GM12878 (cell line): ENCODE measurements around the gene FKBP14. TPM values are rescaled to one million over a fixed set of nuclear protein-coding genes. Genes with fewer than 3 reads are reported as not detected.

ENCODE experiments used
- ATAC-seq: fragments of 200-7000 bp; cut with Tn5 transposase; 3 replicates; pipeline ENCODE4 v1.9.1; 2020; ENCODE audit warnings: mild to moderate bottlenecking, moderate library complexity
- BruUV-seq: library from RNA; stranded (reverse); fragments of 400-500 nt; replicated peaks from 2 replicates; lab custom pipeline; 2021; lab: Mats Ljungman, UMichigan
- CTCF ChIA-PET: fragments of 300-600 bp; sonication (Branson Sonifier 250); formaldehyde crosslinking; extraction: SDS; loops from one replicate; lab custom pipeline; 2021; ENCODE audit warnings: inconsistent platforms; lab: Yijun Ruan, JAX
- POLR2A ChIA-PET: fragments of 350-600 bp; formaldehyde crosslinking; extraction: SDS; loops from one replicate; lab custom pipeline; 2021; ENCODE audit warnings: inconsistent platforms; lab: Charles Lee
- RAD21 ChIA-PET: fragments of 300-600 bp; sonication (Branson Sonifier 250); formaldehyde crosslinking; loops from one replicate; lab custom pipeline; 2023; ENCODE audit warnings: antibody characterized with exemption; ENCODE audit not compliant: unreplicated experiment; lab: Charles Lee
- SMC1A ChIA-PET: fragments of 300-600 bp; sonication (Branson Sonifier 250); formaldehyde crosslinking; loops from one replicate; lab custom pipeline; 2023; ENCODE audit not compliant: unreplicated experiment, uncharacterized antibody; lab: Charles Lee
- DNase-seq: peaks from one replicate; pipeline ENCODE4 v3.0.0-alpha.2; 2011; ENCODE audit warnings: low read depth, low spot score
- FAIRE-seq: peaks from 3 replicates; lab custom pipeline; 2011; peaks lifted over from hg19 to GRCh38; lab: Jason Lieb, UNC
- H2AFZ ChIP-seq: 2 replicates; pipeline ENCODE4 v1.6.0; 2011; ENCODE audit warnings: low read depth, low read length, control low read depth; ENCODE audit not compliant: control insufficient read depth
- H3K27ac ChIP-seq: 2 replicates; pipeline ENCODE4 v1.5.1; 2011; ENCODE audit warnings: control low read depth; ENCODE audit not compliant: control insufficient read depth, insufficient read depth
- H3K27me3 ChIP-seq, 2 experiments: replicated peaks in 1 of 2; 2 replicates each; pipeline versions ENCODE4 v1.6.0 to v1.6.1; 2011; ENCODE audit warnings: low read length in 1 of 2; ENCODE audit not compliant: control insufficient read depth in 2 of 2, insufficient read depth in 2 of 2
- H3K36me3 ChIP-seq, 2 experiments: 2 replicates each; pipeline ENCODE4 v1.5.1; 2011; ENCODE audit warnings: low read length in 1 of 2; ENCODE audit not compliant: control insufficient read depth in 2 of 2, insufficient read depth in 2 of 2
- H3K4me1 ChIP-seq: 2 replicates; pipeline ENCODE4 v1.6.1; 2011; ENCODE audit warnings: mild to moderate bottlenecking, low read length, moderate library complexity, mixed read lengths; ENCODE audit not compliant: control insufficient read depth, insufficient read depth
- H3K4me2 ChIP-seq: 2 replicates; pipeline ENCODE4 v1.6.0; 2011; ENCODE audit warnings: control low read depth; ENCODE audit not compliant: control insufficient read depth, insufficient read depth
- H3K4me3 ChIP-seq: fragments of 200-600 bp; sonication (generic); 2 replicates; pipeline ENCODE4 v1.5.1; 2016
- H3K79me2 ChIP-seq: 2 replicates; pipeline ENCODE4 v1.6.0; 2011; ENCODE audit warnings: low read length; ENCODE audit not compliant: control insufficient read depth, insufficient read depth
- H3K9ac ChIP-seq: 2 replicates; pipeline ENCODE4 v1.8.0; 2011; ENCODE audit warnings: low read length, control low read depth, mixed read lengths; ENCODE audit not compliant: control insufficient read depth, insufficient read depth
- H3K9me3 ChIP-seq: replicated peaks from 3 replicates; pipeline ENCODE4 v1.5.1; 2011; ENCODE audit warnings: mild to moderate bottlenecking, low read length; ENCODE audit not compliant: control insufficient read depth, insufficient read depth
- H4K20me1 ChIP-seq: 2 replicates; pipeline ENCODE4 v1.6.0; 2011; ENCODE audit not compliant: control insufficient read depth, insufficient read depth
- BCLAF1 ChIP-seq: fragments of 450-650 bp; IDR thresholded peaks from 2 replicates; pipeline ENCODE4 v1.6.1; 2017; ENCODE audit warnings: antibody characterized with exemption, mild to moderate bottlenecking, moderate library complexity
- BMI1 ChIP-seq: fragments of 450-650 bp; IDR thresholded peaks from 2 replicates; pipeline ENCODE4 v1.6.1; 2016; ENCODE audit warnings: mild to moderate bottlenecking, moderate library complexity, borderline replicate concordance
- CBX3 ChIP-seq: fragments of 200-600 bp; sonication (generic); IDR thresholded peaks from 2 replicates; pipeline ENCODE4 v1.6.1; 2016; ENCODE audit warnings: low read depth, borderline replicate concordance
- LARP7 ChIP-seq: fragments of 450-650 bp; IDR thresholded peaks from 2 replicates; pipeline ENCODE4 v1.6.1; 2017; ENCODE audit warnings: mild to moderate bottlenecking
- MXI1 ChIP-seq: fragments of 150-350 bp; IDR thresholded peaks from 2 replicates; pipeline ENCODE4 v1.6.1; 2011; ENCODE audit warnings: low read depth, mild to moderate bottlenecking, inconsistent platforms, low read length, improper control_type of control experiment
- RB1 ChIP-seq: fragments of 450-650 bp; formaldehyde crosslinking; IDR thresholded peaks from 2 replicates; pipeline ENCODE4 v1.6.1; 2017; ENCODE audit warnings: mild to moderate bottlenecking, borderline replicate concordance
- RBBP5 ChIP-seq: fragments of 200-600 bp; sonication (generic); conservative IDR thresholded peaks from 2 replicates; pipeline ENCODE4 v1.6.1; 2016
- RCOR1 ChIP-seq: conservative IDR thresholded peaks from 2 replicates; pipeline ENCODE4 v1.6.1; 2012; ENCODE audit warnings: low read depth, low read length, improper control_type of control experiment
- RUNX3 ChIP-seq: IDR thresholded peaks from 2 replicates; pipeline ENCODE4 v1.6.1; 2012; ENCODE audit warnings: low read length, inconsistent platforms
- SMC3 ChIP-seq: IDR thresholded peaks from 2 replicates; pipeline ENCODE4 v1.6.1; 2011; ENCODE audit warnings: low read length, improper control_type of control experiment, borderline replicate concordance
- SUZ12 ChIP-seq: fragments of 200-600 bp; sonication (generic); IDR thresholded peaks from one replicate; pipeline ENCODE4 v1.6.1; 2018; ENCODE audit warnings: antibody characterized with exemption, mild to moderate bottlenecking; ENCODE audit not compliant: unreplicated experiment
- TCF7 ChIP-seq: IDR thresholded peaks from 2 replicates; pipeline ENCODE4 v1.6.1; 2014; ENCODE audit warnings: antibody characterized with exemption, borderline replicate concordance
- ZNF24 ChIP-seq: fragments of 450-650 bp; IDR thresholded peaks from 2 replicates; pipeline ENCODE4 v1.6.1; 2017; ENCODE audit warnings: antibody characterized with exemption, mild to moderate bottlenecking
- ZNF384 ChIP-seq: IDR thresholded peaks from 2 replicates; pipeline ENCODE4 v1.6.1; 2012; ENCODE audit warnings: low read depth, mild to moderate bottlenecking, low read length, improper control_type of control experiment, borderline replicate concordance
- in situ Hi-C: fragments of 300-500 bp; cut with MboI; formaldehyde crosslinking; loops from 9 replicates; pipeline ENCODE4 v1.14.3; 2018; ENCODE audit warnings: mixed read lengths
- intact Hi-C: fragments of 100-400 bp; cut with micrococcal nuclease; formaldehyde crosslinking; loops from one replicate; pipeline ENCODE4 v1.14.2; 2022; ENCODE audit not compliant: unreplicated experiment
- polyA plus RNA-seq, 11 experiments: library from polyadenylated mRNA; depleted of rRNA in 4 of 11; unstranded in 6 of 11; stranded (reverse) in 5 of 11; fragments of >200 nt; fragmentation: Nextera tagmentation in 4 of 11; fragmentation: Illumina TruSeq in 1 of 11; extraction: Ambion mirVana in 4 of 11; extraction: Trizol in 1 of 11; gene quantifications; 1 replicate in 1 of 11; 2 replicates in 10 of 11; pipeline versions ENCODE4 v1.2.1 to v1.2.3, GENCODE V29; 2011 to 2016; ENCODE audit warnings: inconsistent platforms in 2 of 11, missing spikeins in 2 of 11, low read depth in 1 of 11
- total RNA-seq, 4 experiments: library from RNA; depleted of rRNA in 3 of 4; stranded (reverse); fragments of >200 nt in 3 of 4; fragmentation: Illumina TruSeq in 1 of 4; extraction: Trizol in 1 of 4; gene quantifications; 2 replicates each; pipeline versions ENCODE4 v1.2.1 to v1.2.3, GENCODE V29; 2013 to 2021
- TF ChIP-seq, protein P1 (sequence below): fragments of 450-650 bp; IDR thresholded peaks from 2 replicates; pipeline ENCODE4 v1.6.1; 2016; ENCODE audit warnings: mild to moderate bottlenecking

Gene FKBP14
- total and polyA plus RNA-seq, 10 of the 15 experiments (the other 5 are each of a cell fraction or from before 2014, with no cell fraction given): 2.7 to 8.9 (median 5.6) TPM

- H3K4me2 ChIP-seq: no peak overlapping the region
- no peak overlapping the region for H2AFZ ChIP-seq
- H3K27me3 ChIP-seq: no peaks in the 10 kb centered on the region
- no TSS peak for BruUV-seq
- no peak for TF ChIP-seq CBX3
- TF ChIP-seq, protein P1, sequence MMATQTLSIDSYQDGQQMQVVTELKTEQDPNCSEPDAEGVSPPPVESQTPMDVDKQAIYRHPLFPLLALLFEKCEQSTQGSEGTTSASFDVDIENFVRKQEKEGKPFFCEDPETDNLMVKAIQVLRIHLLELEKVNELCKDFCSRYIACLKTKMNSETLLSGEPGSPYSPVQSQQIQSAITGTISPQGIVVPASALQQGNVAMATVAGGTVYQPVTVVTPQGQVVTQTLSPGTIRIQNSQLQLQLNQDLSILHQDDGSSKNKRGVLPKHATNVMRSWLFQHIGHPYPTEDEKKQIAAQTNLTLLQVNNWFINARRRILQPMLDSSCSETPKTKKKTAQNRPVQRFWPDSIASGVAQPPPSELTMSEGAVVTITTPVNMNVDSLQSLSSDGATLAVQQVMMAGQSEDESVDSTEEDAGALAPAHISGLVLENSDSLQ: no peak
- no peak for TF ChIP-seq SMC3
- no peak for TF ChIP-seq ZNF384
- TF ChIP-seq SUZ12: no peak
- TF ChIP-seq RB1: no peak
- no peak for TF ChIP-seq TCF7
- TF ChIP-seq, all 136 proteins: peak for 0
- H3K36me3 ChIP-seq: no peaks in the 10 kb centered on the region
- no peak for ATAC-seq
- intact Hi-C loops (no loop called here), in situ Hi-C loops (no loop called here)
- ChIA-PET CTCF (interaction anchor here (1.1 to 1.2 kb wide), 2 partner anchors 65 to 77 kb away, joined by 3 to 4 read pairs; no protein-coding TSS in a partner anchor), POLR2A (no interaction called here), SMC1A (interaction anchor here (0.6 to 1.6 kb wide), 2 partner anchors 36 to 117 kb away, joined by 3 read pairs; no protein-coding TSS in a partner anchor), RAD21 (no interaction called here)
- no peak overlapping the region for H3K27ac ChIP-seq
- H3K9ac ChIP-seq: no peak overlapping the region
- peaks cover 3% of the 10 kb centered on the region; the same call in 2 of the 3 replicates for H3K9me3 ChIP-seq
- no peaks in the 10 kb centered on the region for H3K79me2 ChIP-seq
- H3K4me1 ChIP-seq: no peaks in the 10 kb centered on the region
- H4K20me1 ChIP-seq: no peaks in the 10 kb centered on the region
- H3K4me3 ChIP-seq: no peak overlapping the region
- DNase-seq: no peak
- no peak for FAIRE-seq
Observed at GRCh38 chr7:29996321-29996720, 30.2 kb downstream of the FKBP14 start.

DNA sequence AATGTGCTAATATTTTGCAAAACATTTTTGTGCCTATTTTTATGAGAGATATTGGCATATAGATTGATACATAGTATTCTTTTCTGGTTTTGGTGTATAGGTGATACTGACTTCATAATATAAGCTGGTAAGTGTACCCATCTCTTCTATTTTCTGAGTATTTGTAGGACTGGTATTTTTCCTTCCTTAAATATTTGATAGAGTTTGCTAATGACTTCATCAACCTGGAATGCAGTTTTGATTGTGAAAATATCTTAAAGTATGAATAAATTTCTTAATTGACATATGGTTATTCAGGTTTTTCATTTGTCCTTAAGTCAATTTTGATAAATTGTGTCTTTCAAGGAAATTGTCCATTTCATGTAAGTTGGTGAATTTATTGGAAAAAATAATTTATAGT, 30.9 kb downstream of the FKBP14 start:
- intact Hi-C loops (no loop called here), in situ Hi-C loops (no loop called here)
- ChIA-PET RAD21 (no interaction called here), SMC1A (interaction anchor here (1.6 kb wide), 1 partner anchor 37 kb away, joined by 3 read pairs; no protein-coding TSS in a partner anchor), CTCF (interaction anchor here (0.5 to 1.2 kb wide), 3 partner anchors 66 to 821 kb away, joined by 3 to 4 read pairs (median 4); no protein-coding TSS in a partner anchor), POLR2A (no interaction called here)
- Histone ChIP-seq H3K27me3 (no peaks in the 10 kb centered on the region), H3K79me2 (no peaks in the 10 kb centered on the region; the same call in none of the 2 replicates), H3K4me1 (no peaks in the 10 kb centered on the region), H3K9ac (no peak overlapping the region), H3K9me3 (peaks cover 3% of the 10 kb centered on the region; the same call in 2 of the 3 replicates), H3K36me3 (no peaks in the 10 kb centered on the region), H4K20me1 (no peaks in the 10 kb centered on the region), H3K27ac (no peak overlapping the region), H3K4me3 (no peak overlapping the region), H3K4me2 (no peak overlapping the region), H2AFZ (no peak overlapping the region)
- FAIRE-seq (no peak), DNase-seq (no peak), ATAC-seq (no peak)
- BruUV-seq: no TSS peak
- TF ChIP-seq RBBP5: no peak
- no peak for TF ChIP-seq MXI1
- TF ChIP-seq LARP7: no peak
- no peak for TF ChIP-seq RCOR1
- no peak for TF ChIP-seq RUNX3
- TF ChIP-seq ZNF24: no peak
- TF ChIP-seq BMI1: no peak
- TF ChIP-seq BCLAF1: no peak
